K562 (cell line): ENCODE data around the gene RHOXF2B.
"Not testable (repeated sequence)": the region's sequence is repeated elsewhere in the genome, so short reads cannot be mapped to it uniquely, and the experiment has no call there.

ENCODE experiments used
- CBFA2T2 ChIP-seq: fragments of 450-650 bp; conservative IDR thresholded peaks from 2 replicates; pipeline ENCODE4 v1.6.1; 2017; ENCODE audit warnings: mild to moderate bottlenecking
- CEBPB ChIP-seq: fragments of 450-650 bp; IDR thresholded peaks from 2 replicates; pipeline ENCODE4 v1.6.1; 2016; ENCODE audit warnings: missing genetic modification characterization, missing compliant biosample characterization
- DPF2 ChIP-seq: fragments of 450-650 bp; IDR thresholded peaks from 2 replicates; pipeline ENCODE4 v1.6.1; 2016
- FOXK2 ChIP-seq, 2 experiments: fragments of 450-650 bp; IDR thresholded peaks in 1 of 2; conservative IDR thresholded peaks in 1 of 2; 2 replicates each; pipeline ENCODE4 v1.6.1; 2016; ENCODE audit warnings: low read depth in 2 of 2, mild to moderate bottlenecking in 1 of 2
- NFIC ChIP-seq: fragments of 450-650 bp; IDR thresholded peaks from 2 replicates; pipeline ENCODE4 v1.6.1; 2017; ENCODE audit warnings: mild to moderate bottlenecking, inconsistent platforms
- POLR2A ChIP-seq: fragments of 450-650 bp; conservative IDR thresholded peaks from 2 replicates; pipeline ENCODE4 v1.6.1; 2016
- TF ChIP-seq, protein P1 (sequence below): sonication (generic); formaldehyde crosslinking; IDR thresholded peaks from 2 replicates; pipeline ENCODE4 v1.8.1; 2023; ENCODE audit warnings: mild to moderate bottlenecking, missing genetic modification reagents

DNA sequence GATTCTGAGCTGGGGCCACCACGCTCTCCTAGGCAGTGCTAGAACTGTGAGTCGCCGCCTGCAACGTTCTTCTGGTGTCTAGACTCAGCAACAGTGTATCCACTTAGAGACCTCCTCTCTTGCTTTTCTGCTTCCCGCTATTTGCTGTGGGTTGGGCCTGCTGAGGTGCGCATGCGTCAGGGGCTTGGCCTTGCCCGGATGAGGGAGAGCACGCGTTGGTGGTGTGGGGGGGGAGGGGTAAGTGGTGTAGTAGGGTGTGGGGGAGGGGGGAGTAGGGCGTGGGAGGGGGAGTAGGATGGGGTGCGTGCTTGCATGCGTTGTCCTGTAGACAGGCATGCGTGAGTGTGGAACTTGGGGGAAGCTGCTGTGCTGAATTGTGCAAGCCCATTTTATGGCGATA, at the start of gene RHOXF2B:
- not testable (repeated sequence) for TF ChIP-seq DPF2; FOXK2 (conservative IDR thresholded peaks at IDR 0.05 in 1 of 2, IDR thresholded peaks at IDR 0.05 in 1 of 2; ENCODE audit: low read depth in 2 of 2); CBFA2T2; CEBPB (tag); POLR2A; NFIC
- TF ChIP-seq, protein P1, sequence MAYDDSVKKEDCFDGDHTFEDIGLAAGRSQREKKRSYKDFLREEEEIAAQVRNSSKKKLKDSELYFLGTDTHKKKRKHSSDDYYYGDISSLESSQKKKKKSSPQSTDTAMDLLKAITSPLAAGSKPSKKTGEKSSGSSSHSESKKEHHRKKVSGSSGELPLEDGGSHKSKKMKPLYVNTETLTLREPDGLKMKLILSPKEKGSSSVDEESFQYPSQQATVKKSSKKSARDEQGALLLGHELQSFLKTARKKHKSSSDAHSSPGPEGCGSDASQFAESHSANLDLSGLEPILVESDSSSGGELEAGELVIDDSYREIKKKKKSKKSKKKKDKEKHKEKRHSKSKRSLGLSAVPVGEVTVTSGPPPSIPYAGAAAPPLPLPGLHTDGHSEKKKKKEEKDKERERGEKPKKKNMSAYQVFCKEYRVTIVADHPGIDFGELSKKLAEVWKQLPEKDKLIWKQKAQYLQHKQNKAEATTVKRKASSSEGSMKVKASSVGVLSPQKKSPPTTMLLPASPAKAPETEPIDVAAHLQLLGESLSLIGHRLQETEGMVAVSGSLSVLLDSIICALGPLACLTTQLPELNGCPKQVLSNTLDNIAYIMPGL (CRISPR knock-in tag) = not testable (repeated sequence)
